HS-5 (cell line): ENCODE results near the gene NUP107.

Source experiments
- DNase-seq: peaks from one replicate; pipeline ENCODE4 v3.0.0-alpha.2; 2012; ENCODE audit warnings: low read depth

Gene NUP107

GRCh38 chr12:68743356-68743755, 56.6 kb downstream of the NUP107 start:
- DNase-seq: no peak

DNA sequence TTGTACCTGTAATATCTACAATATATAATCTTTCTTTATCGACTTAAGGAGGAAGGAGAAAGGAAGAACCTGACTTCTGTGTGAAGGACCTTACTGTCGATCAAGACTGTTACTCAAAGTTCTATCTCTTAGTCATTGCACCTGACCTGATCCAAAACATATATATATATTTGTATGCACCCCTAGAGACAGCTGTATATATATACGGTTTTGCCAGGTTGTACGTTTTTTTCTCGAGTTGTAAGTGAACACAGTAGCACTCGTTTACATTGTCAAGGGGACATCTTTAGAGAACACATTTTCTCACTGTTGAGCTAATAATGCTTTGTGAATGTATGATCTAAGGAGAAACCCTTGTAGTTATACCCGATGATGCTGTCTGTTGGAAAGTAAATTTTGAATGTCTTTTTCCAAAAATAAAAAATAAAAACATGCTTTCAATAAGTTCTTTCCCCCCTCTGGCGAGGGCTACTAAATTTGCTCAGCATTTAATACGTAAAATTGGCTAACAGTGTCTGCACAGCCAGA, 58.7 kb downstream of the NUP107 start:
- DNase-seq: no peak

DNA sequence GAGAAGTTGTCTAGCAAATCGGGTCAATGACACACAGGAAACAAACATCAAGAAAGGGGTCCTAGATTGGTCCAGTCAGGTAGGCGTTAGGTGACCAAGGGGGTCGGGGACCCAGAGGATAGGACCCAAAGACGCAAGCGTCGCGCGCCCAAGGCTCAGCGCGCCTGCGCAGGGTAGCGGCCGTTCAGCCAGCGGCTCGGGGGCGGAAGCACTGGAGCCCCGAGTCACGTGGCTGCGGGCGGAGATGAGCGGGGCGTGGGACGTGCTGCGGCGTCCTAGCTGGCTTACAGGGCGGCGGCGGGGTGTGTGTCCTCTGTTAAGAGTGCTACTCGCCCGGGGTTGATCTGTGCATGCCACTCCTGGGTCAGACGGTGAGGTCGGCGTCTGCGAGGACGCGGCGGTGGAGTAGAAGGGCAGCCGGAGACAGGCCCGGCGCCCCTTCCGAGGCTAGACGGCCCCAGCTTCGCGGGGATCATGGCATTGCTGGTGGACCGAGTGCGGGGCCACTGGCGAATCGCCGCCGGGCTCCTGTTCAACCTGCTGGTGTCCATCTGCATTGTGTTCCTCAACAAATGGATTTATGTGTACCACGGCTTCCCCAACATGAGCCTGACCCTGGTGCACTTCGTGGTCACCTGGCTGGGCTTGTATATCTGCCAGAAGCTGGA, 59.3 kb downstream of the NUP107 start, which contains the start of gene SLC35E3:
SLC35E3 (plus strand) TSS at position 273 of the 668 bp plus-strand sequence; CDS start at position 475, 202 bp downstream.
- DNase-seq: peak; percentile 63

- no peak for DNase-seq
Observed at GRCh38 chr12:68746572-68747180, 59.9 kb downstream of the NUP107 start.

DNA sequence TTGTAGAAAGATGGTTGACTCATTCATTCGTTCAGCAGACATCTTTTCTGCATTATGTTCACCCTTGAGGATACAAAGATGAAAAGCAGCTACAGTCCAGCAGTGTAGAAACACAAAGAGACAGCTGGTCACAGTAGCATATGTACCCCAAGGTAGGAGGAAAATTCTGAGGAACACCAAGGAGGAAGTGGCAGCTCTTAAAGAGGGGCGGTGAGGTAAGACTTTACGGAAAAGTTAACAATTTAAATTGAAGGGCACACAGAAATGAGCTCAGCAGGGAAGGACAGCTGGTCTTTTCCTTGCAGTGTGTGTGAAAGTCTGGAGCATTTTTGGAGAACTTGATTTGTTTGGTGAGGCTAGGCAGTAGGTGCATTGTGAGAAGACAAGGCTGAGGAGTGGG, 62.7 kb downstream of the NUP107 start:
- no peak for DNase-seq

DNA sequence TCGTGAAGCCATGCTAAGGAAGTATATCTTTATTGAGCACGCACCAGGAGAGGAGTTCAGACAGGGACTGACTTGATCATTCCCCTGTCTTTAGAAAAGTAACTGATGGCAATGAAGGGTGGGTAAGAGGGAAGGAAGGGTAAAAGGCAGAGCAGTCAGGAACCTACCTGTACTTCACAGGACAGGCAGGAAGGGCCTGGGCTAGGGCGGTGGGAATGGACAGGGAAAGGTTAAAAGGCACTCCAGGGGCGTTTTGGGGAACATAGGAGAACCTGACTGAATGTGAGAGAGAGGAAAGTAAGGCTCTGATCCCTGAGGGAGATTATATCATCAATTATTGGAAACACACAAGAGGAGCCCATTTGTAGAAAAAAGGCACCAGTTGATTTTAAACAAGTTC, 63.1 kb downstream of the NUP107 start:
- DNase-seq: no peak

DNA sequence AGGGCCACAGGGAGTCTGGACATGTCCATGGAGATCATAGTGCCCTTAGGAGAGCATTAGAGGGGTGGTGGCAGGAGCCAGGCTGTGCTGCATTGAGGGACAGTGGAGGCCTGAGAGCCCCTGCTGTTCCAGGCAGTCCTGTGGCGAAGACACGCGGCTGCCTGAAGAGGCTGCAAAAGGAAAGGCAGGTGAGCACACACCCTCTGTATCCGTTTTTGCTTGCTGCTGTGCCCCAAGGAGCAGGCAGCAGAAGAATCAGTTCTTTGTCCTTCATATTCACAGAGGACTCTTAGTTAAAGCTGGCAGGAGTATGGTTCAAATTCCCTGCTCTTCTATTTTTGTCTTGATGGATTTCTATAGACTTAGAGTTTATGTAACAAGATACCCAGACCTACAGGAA, 63.7 kb downstream of the NUP107 start:
- DNase-seq: no peak

DNA sequence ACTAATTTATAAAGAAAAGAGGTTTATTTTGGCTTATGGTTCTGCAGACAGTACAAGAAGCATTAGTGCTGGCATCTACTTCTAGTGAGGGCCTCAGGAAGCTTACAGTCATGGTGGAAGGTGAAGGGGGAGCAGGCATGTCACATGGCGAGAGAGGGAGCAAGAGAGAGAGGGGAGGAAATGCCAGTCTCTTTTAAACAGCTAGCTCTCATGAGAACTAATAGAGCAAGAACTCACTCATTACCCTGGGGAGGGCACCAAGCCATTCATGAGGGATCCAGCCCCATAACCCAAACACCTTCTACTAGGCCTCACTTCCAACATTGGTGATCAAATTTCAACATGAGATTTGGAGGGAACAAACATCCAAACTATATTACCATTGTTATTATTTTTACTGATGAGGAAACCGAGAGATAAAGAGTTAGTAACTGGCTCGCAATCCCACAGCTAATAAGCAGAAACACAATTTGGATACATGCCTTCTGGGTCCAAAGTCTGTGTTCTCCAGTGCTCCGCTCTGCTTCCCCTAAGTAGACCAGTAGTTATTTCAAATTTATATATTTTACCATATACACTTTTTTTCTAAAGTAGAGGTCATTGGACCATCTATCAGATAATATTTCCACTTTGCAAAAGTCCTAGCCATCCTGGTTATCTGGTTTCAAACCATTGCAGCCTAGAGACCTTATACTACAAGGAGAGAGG, 68.9 kb downstream of the NUP107 start:
- no peak for DNase-seq

- no peak for DNase-seq
Observed at GRCh38 chr12:68759852-68760251, 73.1 kb downstream of the NUP107 start.

DNA sequence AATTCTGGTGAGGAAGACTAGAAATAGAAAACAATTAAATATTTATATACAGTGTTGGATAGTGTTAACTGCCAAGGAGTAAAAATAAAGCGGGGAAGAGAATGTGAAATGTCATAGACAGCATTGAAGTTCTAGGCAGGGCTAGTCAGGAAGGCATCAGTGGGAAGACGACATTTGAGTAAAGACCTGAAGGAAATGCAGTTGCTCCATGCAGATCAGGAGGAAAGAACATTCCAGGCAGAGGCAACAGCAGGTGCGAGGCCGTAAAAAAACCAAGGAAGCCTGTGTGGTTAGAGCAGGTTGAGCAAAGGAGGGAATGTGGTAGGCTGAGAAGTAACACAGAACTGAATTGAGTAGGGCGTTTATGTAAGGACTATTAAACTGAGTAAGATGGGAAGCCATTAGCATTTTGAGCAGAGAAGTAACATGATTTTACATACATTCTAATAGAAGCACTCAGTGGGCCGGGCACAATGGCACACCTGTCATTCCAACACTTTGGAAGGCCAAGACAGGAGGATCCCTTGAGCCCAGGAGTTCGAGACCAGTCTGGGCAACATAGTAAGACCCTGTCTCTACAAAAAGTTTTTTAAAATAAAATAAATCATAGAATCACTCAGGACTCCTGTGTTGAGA, 74.1 kb downstream of the NUP107 start:
- DNase-seq: no peak

DNA sequence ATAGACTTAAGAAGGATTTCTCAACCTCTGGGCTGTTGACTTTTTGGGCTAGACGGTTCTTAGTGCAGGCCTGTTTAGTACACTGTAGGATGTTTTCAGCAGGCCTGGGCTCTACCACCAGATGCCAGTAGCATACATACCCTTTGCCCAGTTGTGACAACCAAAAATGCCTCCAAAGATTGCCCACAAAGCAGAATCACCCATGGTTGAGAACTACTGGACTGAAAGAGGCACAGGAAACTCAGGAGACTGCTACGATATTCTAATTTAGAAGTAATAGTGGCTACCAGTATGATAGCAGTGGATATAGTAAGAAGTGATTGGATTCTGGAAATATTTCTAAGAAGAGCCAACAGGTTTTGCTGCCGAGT, 74.6 kb downstream of the NUP107 start:
- DNase-seq: no peak

DNA sequence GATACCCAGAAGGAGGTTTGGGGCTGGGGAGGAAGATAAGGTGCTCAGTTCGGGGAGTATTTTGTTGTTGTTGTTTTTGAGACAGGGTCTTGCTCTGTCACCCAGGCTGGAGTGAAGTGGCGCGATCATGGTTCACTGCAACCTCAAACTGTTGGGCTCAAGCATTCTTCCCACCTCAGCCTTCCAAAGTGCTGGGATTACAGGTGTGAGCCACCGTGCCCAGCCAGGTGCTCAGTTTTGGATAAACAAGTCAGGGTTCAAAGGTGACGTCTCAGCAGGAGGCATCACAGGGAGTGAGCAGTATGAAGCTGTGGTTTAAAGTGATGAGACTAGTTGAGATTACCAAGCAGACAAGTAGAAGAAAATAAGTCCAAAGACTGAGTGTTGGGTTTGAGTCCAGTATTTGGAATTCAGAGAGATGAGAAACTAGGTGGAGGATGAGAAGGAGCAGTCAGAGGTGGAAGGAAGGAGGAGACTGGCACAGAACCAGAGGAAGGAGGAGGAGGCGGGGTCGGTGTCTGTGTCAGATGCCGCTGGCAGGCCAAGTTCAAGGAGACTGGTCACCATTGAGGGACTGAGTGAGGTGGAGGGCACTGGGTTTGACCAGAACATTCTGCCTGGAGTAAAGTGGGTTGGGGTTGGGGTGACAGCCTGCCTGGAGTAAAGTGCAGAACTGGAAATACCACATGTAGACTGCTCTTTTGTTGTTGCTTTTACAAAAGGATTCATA, 75.3 kb downstream of the NUP107 start:
- no peak for DNase-seq

DNA sequence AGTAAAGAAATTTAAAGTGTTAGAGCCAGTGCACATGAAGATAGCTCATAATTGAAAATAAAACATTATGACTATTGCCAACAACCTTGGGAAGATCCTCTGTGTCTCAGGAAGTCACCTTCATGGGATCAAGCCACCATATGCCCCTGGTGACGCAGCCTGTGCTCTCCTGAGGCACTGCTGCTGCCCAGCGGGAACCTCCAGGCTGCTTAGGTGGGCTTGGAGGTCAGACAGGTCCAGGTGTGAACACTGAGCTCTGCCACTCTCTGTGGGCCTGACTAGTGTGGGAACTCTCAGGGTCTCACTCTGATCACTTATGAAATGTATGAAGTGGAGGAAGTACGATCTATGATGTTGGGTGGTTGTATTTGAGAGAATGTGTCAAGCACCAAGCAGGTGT, 75.9 kb downstream of the NUP107 start:
- DNase-seq: no peak

DNA sequence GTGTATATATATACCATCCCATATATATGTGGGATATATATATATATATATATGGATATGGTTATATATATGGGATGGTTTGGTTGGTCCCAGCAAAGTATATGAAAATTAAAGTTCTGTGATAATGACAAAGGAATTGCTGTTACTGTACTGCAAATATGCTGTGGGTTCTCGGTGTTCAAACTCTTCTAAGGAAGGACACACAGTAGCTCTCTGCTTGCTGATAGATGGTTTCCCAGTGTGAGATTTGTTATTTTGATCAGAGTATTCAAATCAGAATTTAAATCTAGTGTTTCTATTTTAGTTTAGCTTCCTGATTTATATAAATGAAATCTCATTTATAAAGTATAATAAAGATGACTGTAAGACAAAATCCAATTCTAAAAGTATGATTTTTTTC, 78.9 kb downstream of the NUP107 start:
- DNase-seq: no peak

GRCh38 chr12:68766646-68767045, 79.9 kb downstream of the NUP107 start:
- DNase-seq: no peak

- DNase-seq: no peak
Observed at GRCh38 chr12:68767191-68767590, 80.4 kb downstream of the NUP107 start.

DNA sequence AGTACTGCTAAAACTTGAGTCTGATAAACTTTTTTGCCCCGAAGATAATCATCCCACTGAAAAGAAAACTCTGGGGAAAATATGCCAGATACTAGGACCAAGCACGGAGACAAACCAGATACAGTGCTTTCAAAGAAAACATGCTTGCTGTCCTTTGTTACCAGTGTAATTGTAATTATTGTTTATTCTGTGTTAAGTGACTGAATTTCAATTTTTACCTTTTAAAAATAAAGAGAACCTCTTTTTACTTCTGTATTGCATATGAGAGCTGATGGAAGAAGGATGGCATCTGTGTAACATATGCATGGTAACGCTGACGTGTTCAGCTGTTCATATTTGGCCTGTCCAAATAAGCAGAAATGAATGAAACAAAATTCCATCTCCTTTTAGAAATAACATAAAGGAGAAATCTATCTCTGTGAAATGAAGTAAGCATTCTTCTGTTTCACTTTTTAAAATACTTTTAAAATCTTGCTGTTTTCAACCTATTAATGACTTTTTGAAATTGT, 81.7 kb downstream of the NUP107 start:
- DNase-seq: no peak

DNA sequence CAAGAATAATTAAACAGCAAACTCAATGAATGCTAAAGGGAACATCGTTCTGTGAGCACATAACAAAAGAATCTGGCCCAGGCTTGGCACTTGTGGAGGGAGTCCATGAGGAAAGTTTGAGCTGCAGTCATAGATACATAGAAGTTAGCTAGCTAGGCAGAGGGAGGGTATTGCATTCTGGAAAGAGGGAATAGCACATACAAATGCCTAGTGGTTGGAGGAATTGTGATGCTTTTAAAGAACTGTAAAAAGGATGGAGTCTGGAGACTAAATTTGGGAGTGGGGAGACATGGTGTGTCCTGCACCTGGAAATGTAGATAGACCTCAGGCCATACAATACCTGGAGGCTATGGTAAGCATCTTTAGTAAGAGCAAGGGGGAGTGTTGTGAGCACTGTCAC, 83.2 kb downstream of the NUP107 start:
- DNase-seq: no peak

DNA sequence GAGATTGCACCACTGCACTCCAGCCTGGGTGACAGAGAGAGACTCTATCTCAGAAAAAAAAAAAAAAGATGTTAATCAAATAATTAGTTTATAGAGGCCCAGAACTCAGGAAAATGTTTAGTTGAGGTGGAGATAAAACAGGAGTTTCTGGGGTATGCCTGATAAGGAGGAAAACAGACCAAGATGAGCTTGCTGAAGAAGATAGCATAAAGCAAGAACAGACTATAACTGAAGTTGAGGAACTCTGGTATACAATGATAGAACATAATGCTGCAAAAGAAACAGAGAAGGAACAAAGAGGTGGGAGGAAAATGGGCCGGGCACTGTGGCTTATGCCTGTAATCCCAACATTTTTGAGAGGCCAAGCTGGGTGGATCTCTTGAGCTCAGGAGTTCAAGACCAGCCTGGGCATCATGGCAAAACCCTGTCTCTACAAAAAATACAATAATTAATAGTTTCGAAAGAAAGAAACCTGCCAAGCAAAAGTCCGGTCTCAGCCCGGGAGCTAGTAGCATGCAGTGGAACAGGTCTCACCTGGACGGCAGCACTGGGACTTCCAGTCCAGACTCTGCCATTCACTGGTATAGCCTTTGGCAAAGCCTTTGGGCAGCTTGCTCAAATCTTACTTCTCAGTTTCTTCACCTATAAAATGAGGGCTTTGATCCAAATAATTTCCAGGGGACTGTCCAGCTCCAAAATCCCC, 84.6 kb downstream of the NUP107 start:
- DNase-seq: no peak

DNA sequence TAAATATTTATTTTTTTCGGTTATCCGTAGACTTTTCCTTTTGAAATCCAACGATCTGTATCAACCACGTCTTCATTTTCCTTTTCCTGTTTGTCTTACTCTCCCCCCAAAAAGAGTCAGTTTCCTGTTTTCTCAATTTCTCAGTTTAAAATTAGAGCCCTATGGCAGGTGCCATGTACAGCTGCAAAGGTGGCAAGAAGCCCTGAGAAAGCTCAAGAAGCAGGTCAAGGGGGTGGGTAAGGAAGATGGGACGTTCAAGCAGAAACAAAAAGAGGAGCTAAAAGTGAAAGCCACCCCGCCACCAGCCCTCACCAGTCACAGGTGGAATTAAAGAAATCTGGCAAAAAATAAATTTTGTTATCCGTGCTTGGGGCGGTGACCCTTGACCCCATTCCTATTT, 85.9 kb downstream of the NUP107 start:
- DNase-seq: no peak

GRCh38 chr12:68773582-68773981, 86.8 kb downstream of the NUP107 start:
- no peak for DNase-seq
